GM12891 (cell line): ENCODE measurements around the gene CNTN5.

Source experiments
- POLR2A ChIP-seq: IDR thresholded peaks from 2 replicates; pipeline ENCODE4 v1.6.1; 2011; ENCODE audit warnings: low read depth, low read length, control low read depth
- POLR2AphosphoS5 ChIP-seq: IDR thresholded peaks from 2 replicates; pipeline ENCODE4 v1.6.1; 2011; ENCODE audit warnings: low read depth, low read length, control low read depth
- POU2F2 ChIP-seq: IDR thresholded peaks from 2 replicates; pipeline ENCODE4 v1.6.1; 2011; ENCODE audit warnings: low read depth, mild to moderate bottlenecking, control low read depth, low read length, moderate library complexity
- SPI1 ChIP-seq: IDR thresholded peaks from 2 replicates; pipeline ENCODE4 v1.6.1; 2011; ENCODE audit warnings: low read depth, low read length, control low read depth
- TAF1 ChIP-seq: IDR thresholded peaks from 2 replicates; pipeline ENCODE4 v1.6.1; 2011; ENCODE audit warnings: low read depth, low read length, control low read depth

DNA sequence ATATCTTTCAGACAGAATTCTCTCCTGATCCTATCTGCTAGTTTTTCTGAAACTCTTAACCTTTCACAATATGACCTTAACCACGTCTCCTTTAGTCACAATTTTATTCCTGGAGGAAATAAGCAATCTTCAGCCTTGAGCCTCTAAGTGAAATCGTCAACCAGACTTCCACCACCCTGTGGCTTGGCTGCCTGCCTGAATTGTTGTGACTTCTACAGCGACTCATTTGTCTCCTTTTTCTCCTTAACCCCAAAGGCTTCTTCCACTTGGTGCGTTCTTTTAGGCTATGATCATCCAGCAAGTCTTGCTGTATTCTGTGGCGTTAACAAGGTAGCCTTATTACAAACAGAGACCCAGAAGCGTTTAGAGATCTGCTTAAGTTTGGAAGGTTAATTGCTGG is 1131.2 kb downstream of the CNTN5 start:
- TF ChIP-seq POLR2AphosphoS5 = no peak
- no peak for TF ChIP-seq TAF1
- no peak for TF ChIP-seq POLR2A
- no peak for TF ChIP-seq POU2F2
- no peak for TF ChIP-seq SPI1
